GM12874 (cell line): ENCODE results near the gene DPF3.

Experiments used
- TF ChIP-seq, protein P1 (sequence below): IDR thresholded peaks from 2 replicates; pipeline ENCODE4 v1.5.1; 2011; ENCODE audit warnings: low read depth, mild to moderate bottlenecking, control low read depth, low read length, moderate library complexity; ENCODE audit not compliant: insufficient read depth

Gene DPF3

DNA sequence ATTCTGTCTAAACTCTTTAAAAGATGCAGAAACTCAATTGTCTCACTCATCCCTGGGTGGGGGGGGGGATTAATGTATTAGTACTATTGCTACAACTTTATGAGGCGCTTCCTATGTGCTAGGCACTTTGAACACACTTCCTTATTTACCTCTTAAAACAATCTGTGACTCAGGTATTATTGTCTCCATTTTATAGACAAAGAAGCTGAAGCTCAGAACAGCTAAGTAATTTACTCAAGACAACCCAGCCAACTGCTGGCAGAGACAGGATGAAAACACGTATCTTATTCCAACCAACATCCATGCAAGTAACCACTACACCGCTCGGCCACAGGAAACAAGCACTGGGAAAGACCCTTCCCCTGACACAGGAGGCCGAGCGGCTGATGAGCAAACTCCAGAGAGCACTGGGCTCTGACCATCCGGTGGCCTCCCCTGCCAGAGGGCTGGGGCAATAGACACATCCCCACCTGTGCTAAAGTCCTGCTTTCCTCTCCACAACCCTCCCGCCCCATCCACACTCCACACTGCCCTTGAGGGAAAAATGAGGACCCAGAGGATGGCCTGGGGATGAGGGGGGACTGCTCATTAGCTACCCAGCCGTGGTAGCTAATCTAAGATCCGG lies 244.2 kb downstream of the DPF3 start:
- TF ChIP-seq, protein P1, sequence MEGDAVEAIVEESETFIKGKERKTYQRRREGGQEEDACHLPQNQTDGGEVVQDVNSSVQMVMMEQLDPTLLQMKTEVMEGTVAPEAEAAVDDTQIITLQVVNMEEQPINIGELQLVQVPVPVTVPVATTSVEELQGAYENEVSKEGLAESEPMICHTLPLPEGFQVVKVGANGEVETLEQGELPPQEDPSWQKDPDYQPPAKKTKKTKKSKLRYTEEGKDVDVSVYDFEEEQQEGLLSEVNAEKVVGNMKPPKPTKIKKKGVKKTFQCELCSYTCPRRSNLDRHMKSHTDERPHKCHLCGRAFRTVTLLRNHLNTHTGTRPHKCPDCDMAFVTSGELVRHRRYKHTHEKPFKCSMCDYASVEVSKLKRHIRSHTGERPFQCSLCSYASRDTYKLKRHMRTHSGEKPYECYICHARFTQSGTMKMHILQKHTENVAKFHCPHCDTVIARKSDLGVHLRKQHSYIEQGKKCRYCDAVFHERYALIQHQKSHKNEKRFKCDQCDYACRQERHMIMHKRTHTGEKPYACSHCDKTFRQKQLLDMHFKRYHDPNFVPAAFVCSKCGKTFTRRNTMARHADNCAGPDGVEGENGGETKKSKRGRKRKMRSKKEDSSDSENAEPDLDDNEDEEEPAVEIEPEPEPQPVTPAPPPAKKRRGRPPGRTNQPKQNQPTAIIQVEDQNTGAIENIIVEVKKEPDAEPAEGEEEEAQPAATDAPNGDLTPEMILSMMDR = no peak

DNA sequence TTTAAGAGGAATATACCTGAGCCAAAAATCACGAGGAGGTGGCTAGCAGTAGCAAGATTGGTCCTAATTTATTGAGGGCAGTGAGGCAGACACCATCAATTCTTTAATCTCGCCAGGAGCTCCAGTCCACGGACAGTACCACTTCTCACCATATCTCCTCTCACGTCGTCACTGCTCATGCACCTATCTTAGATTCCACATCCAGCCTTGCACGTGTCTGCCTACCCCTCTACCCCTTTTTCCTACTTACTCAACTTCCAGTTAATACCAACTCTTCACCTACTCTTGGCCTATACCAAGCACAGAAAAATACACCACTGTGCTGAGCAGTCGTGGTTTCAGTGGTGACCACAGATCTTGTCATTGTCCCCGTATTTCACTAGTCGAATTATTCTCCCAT lies 246.1 kb downstream of the DPF3 start:
- TF ChIP-seq, protein P1 = no peak

DNA sequence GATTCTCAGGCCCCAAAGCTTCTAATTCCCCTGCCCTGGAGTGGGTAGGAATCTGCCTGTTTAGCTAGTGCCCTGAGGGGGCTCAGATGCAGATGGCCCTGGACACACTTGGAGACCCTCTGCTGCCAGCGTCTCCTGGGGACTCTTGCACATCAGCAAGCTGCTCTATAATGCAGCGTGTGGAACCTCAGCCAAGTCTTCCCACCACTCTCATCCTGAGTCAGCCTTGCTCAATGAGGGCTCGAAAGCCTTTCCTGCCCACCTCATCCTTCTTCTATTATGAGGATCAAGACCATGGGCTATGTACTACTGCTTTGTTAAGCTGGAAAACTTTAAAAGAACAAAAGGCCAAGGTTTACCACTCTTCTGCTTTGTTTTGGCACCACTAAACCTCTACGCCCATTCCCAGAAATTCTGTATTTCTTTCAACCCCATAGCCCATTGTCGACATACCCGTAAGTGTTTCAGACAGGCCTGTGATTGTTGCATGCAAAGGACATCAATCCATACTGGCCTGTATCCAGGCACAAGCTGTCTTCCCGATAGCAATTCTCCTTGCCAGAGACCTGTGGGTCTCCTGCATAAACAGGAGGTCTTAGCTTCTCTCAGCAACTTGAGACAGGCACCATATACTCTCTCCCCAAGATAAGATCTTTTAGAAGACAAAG lies 246.9 kb downstream of the DPF3 start:
- TF ChIP-seq, protein P1 = no peak

DNA sequence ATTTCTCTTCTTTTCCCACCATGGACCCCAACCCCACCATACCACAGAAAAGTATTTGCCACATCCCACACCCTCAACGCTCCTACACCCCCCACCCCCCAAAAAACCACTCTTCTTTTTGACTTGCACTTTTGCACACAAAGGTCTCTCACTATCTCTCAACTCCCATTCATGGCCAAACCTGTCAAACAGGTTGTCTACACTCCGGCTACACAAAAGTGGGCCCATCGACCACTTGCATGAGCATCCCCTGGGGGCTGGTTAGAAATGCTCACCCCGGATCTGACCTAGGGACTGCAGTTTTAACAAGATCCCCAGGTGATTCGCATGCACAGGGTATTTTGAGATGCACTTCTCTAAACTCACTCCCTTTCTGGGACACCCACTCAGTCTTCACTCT lies 248.2 kb downstream of the DPF3 start:
- TF ChIP-seq, protein P1 = no peak

DNA sequence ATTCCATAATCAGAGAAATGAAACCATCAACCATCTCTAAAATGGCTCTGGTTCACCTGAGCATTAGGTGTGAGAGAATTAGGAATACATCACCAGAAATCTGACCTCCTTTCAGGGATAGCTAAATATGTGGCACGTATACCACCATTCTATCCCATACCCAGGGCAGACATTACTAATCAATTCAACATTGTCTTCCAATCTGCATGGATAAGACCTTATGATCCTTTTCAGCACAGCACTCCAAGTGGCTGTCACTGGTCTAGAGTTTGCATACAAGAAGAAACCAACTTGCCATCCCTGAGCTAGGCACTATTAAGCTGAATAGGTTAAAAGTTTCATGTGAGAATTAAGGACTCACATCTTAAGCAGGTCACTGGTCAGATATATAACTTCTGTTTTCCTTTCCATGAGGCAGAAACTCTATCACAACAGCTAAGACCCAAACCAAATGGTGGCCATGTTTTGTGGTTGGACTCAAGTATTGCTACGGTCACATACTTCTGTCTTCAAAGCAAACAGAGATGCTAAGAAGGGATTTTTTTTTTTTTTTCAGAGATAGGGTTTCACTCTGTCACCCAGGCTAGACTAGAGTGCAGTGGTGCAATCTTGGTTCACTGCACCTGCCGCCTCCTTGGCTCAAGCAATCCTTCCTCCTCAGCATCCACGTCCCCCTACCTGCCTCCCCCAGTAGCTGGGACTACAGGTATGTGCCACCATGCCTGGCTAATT lies 249.0 kb downstream of the DPF3 start:
- TF ChIP-seq, protein P1 = no peak

DNA sequence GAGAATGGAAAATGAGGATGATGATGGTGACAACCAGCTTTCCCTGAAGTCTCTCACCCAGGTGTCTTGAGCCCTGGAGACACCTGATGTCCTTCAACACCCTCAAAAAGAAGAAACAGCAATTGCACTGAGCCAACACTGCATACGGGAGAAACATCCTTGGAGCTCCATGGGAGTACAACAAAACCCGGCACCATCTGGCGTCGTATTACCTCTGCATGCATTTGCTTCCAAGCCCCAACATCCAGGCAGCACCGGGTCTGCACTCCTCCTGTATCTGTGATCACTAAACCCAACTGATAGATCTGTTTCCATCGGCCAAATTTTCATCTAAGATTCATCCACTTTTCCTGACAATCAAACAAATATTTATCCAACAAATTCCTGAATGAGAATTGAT lies 249.9 kb downstream of the DPF3 start:
- TF ChIP-seq, protein P1 = no peak

DNA sequence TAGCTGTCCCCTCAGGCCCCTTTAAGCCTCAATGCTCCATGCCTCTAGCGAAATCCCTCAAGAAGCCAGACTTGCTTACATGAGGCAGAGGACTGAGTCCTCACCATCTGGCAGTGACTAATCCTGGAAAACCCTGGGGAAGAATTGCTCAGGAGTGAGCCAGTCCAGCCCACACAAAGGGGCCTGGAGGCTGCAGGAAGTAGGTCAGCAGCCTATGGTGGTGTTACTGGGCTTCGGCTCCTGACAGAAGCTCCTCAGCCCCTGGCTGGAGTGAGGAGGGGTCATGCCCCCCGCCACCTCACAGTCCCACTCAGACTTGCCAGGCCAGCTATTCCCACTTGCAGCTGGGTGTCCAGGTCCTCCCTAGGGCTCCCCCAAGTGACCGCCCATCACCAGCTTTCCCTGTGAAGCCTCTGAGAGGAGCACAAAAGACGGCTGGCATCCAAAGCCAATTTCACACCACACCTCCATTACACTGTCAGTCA lies 250.5 kb downstream of the DPF3 start:
- TF ChIP-seq, protein P1 = no peak
